HFFc6 (cell line): ENCODE results near the gene SBK1. TPM values are rescaled to one million over a fixed set of nuclear protein-coding genes. Genes with fewer than 3 reads are reported as not detected.

Source experiments
- DNase-seq: peaks from one replicate; pipeline ENCODE4 v3.0.0-alpha.2; 2018
- H3K27ac Mint-ChIP-seq: 2 replicates; pipeline ENCODE4 v1.8.0; 2020; ENCODE audit warnings: mild to moderate bottlenecking, mixed read lengths
- H3K27me3 Mint-ChIP-seq: 2 replicates; pipeline ENCODE4 v1.8.0; 2021; ENCODE audit warnings: mild to moderate bottlenecking, moderate library complexity, mixed read lengths; ENCODE audit not compliant: insufficient read depth
- H3K36me3 Mint-ChIP-seq: 2 replicates; pipeline ENCODE4 v1.8.0; 2021; ENCODE audit warnings: low read depth, mixed read lengths
- H3K4me1 Mint-ChIP-seq: 2 replicates; pipeline ENCODE4 v1.8.0; 2020; ENCODE audit warnings: low read depth, mixed read lengths
- H3K4me3 Mint-ChIP-seq: 2 replicates; pipeline ENCODE4 v1.8.0; 2020; ENCODE audit warnings: mild to moderate bottlenecking, moderate library complexity, mixed read lengths
- H3K9me3 Mint-ChIP-seq: 2 replicates; pipeline ENCODE4 v1.8.0; 2020; ENCODE audit warnings: mild to moderate bottlenecking, mixed read lengths
- CTCF ChIP-seq: fragments of 200-600 bp; sonication (generic); IDR thresholded peaks from 2 replicates; pipeline ENCODE4 v1.5.0; 2021; ENCODE audit warnings: antibody characterized with exemption, mild to moderate bottlenecking
- total RNA-seq, 6 experiments: library from RNA; stranded (reverse); fragmentation: NEBNext Ultra II Directional; extraction: Animal tissue kit (Norgen Biotek cat#: 25700); gene quantifications; 2 replicates in 1 of 6; 3 replicates in 5 of 6; pipeline ENCODE4 v1.2.3, GENCODE V29; 2021

The SBK1 gene
- total RNA-seq, 6 experiments from 2014 or later: not detected

GRCh38 chr16:28308794-28309584 is 16.7 kb downstream of the SBK1 start:
- no peak overlapping the region for H3K4me3 Mint-ChIP-seq
- peaks cover 38% of the 10 kb centered on the region for H3K27me3 Mint-ChIP-seq
- H3K4me1 Mint-ChIP-seq: no peaks in the 10 kb centered on the region
- no peak for TF ChIP-seq CTCF
- DNase-seq: no peak
- H3K27ac Mint-ChIP-seq: no peak overlapping the region
- no peaks in the 10 kb centered on the region for H3K36me3 Mint-ChIP-seq
- H3K9me3 Mint-ChIP-seq: no peaks in the 10 kb centered on the region

- DNase-seq: no peak
- TF ChIP-seq CTCF: no peak
- Mint-ChIP-seq H3K36me3 (no peaks in the 10 kb centered on the region), H3K4me3 (no peak overlapping the region), H3K27ac (no peak overlapping the region), H3K27me3 (peaks cover 39% of the 10 kb centered on the region), H3K4me1 (no peaks in the 10 kb centered on the region), H3K9me3 (no peaks in the 10 kb centered on the region)
Observed at GRCh38 chr16:28309811-28310311, 17.5 kb downstream of the SBK1 start.

- Mint-ChIP-seq H3K9me3 (no peaks in the 10 kb centered on the region), H3K27ac (no peak overlapping the region), H3K36me3 (no peaks in the 10 kb centered on the region), H3K4me3 (no peak overlapping the region), H3K27me3 (peaks cover 38% of the 10 kb centered on the region), H3K4me1 (no peaks in the 10 kb centered on the region)
- TF ChIP-seq CTCF: no peak
- no peak for DNase-seq
Observed at GRCh38 chr16:28310796-28311195, 18.5 kb downstream of the SBK1 start.

- Mint-ChIP-seq H3K4me3 (no peak overlapping the region), H3K27me3 (peaks cover 36% of the 10 kb centered on the region), H3K4me1 (no peaks in the 10 kb centered on the region), H3K9me3 (no peaks in the 10 kb centered on the region), H3K36me3 (no peaks in the 10 kb centered on the region), H3K27ac (no peak overlapping the region)
- no peak for TF ChIP-seq CTCF
- DNase-seq: no peak
Observed at GRCh38 chr16:28311413-28311812, 19.1 kb downstream of the SBK1 start.

GRCh38 chr16:28311913-28312312 is 19.6 kb downstream of the SBK1 start:
- Mint-ChIP-seq H3K36me3 (no peaks in the 10 kb centered on the region), H3K4me1 (no peaks in the 10 kb centered on the region), H3K4me3 (no peak overlapping the region), H3K27ac (no peak overlapping the region), H3K9me3 (no peaks in the 10 kb centered on the region), H3K27me3 (peaks cover 36% of the 10 kb centered on the region)
- no peak for DNase-seq
- no peak for TF ChIP-seq CTCF
